ENCODE results near the gene UBE2C.
"Not testable (repeated sequence)": the region's sequence is repeated elsewhere in the genome, so short reads cannot be mapped to it uniquely, and the experiment has no call there.

The UBE2C gene

GRCh38 chr20:45783656-45784294 is 28.7 kb upstream of the UBE2C start:
- no peak for TF ChIP-seq CTCF (conservative IDR thresholded peaks at IDR 0.05; ENCODE audit: low read depth, low read length)
- DNase-seq (ENCODE audit: low read depth), result no peak
- no peak overlapping the region for H3K4me3 ChIP-seq (ENCODE audit: low read length)

- no peak for TF ChIP-seq CTCF (conservative IDR thresholded peaks at IDR 0.05; ENCODE audit: low read depth, low read length)
- H3K4me3 ChIP-seq (ENCODE audit: low read length), result no peak overlapping the region
- DNase-seq (ENCODE audit: low read depth), result no peak
These were observed 24.1 kb upstream of the UBE2C start for GRCh38 chr20:45788351-45788750.

- no peak for TF ChIP-seq CTCF (conservative IDR thresholded peaks at IDR 0.05; ENCODE audit: low read depth, low read length)
- peak overlapping the region; percentile 86 for H3K4me3 ChIP-seq (ENCODE audit: low read length)
- no peak for DNase-seq (ENCODE audit: low read depth)
These were observed 19.9 kb upstream of the UBE2C start for GRCh38 chr20:45792317-45793118.

- no peak for TF ChIP-seq CTCF (conservative IDR thresholded peaks at IDR 0.05; ENCODE audit: low read depth, low read length)
- no peak overlapping the region for H3K4me3 ChIP-seq (ENCODE audit: low read length)
- no peak for DNase-seq (ENCODE audit: low read depth)
These were observed 15.9 kb upstream of the UBE2C start for GRCh38 chr20:45796337-45797065.

GRCh38 chr20:45797510-45797909 is 14.9 kb upstream of the UBE2C start:
- H3K4me3 ChIP-seq (ENCODE audit: low read length); DNase-seq (ENCODE audit: low read depth): not testable (repeated sequence)

GRCh38 chr20:45797955-45798354 is 14.5 kb upstream of the UBE2C start:
- H3K4me3 ChIP-seq (ENCODE audit: low read length); DNase-seq (ENCODE audit: low read depth): not testable (repeated sequence)

- H3K4me3 ChIP-seq (ENCODE audit: low read length), result no peak overlapping the region
- peak; percentile 80 for TF ChIP-seq CTCF (conservative IDR thresholded peaks at IDR 0.05; ENCODE audit: low read depth, low read length)
- DNase-seq (ENCODE audit: low read depth), result no peak
These were observed 13.4 kb upstream of the UBE2C start for GRCh38 chr20:45798935-45799642.

Measured in retinal pigment epithelial cell (primary cell).